NCI-H774 (cell line): ENCODE results near the gene USP43.

Source experiments
- DNase-seq: peaks from one replicate; lab custom pipeline; 2025; lab: John Stamatoyannopoulos, UW

Gene USP43

DNA sequence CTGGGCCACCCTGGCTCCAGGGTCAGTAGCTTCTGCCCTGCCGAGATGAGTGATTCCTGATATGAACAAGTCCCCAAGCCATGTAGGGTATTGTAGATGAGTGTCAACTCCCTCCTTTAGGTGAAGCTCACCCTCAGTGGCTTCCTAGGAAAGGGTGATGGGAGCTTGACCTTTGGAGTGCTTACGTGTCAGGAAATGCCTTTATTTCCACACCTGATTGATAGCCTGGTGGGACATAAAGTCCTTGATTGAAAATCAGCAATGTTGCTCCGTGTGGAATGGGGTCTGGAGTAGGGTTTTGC, 58.4 kb downstream of the USP43 start:
- DNase-seq = no peak

DNA sequence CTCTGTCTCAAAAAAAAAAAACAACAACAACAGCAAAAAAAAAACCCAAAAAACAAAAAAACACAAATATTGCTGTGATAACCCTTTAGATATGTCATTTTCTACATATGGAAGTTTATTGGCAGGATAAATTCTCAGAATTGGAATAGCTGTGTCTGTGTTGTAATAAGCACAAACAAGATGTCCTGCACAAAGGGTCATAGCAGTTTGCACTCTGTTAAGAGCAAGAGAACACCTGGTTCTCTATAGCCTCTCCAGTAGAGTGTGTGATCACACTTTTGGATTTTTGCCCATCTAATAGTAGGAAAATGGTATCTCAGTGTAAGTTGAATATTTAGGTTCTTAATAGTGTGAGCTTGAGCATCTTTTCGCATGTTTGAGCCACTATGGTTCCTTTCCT, 60.4 kb downstream of the USP43 start:
- no peak for DNase-seq

DNA sequence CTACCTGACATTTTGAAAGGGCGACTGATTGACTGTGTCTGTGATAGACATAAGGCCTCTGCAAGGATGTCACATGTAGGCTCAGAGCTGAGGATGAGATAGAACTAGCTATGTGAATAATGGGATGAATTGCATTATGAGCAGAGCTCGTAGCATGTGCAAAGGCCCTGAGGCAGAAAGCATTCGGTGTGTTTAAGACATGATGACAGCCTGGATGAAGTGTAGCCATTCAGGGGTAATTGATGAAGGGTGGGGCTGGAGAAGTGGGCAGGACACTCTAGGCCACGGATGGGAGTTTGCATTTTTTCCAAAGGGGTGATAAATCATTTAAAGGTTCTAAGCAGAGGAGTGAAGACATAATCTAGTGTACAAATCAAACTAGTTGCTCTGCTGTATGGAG, 62.6 kb downstream of the USP43 start:
- no peak for DNase-seq

DNA sequence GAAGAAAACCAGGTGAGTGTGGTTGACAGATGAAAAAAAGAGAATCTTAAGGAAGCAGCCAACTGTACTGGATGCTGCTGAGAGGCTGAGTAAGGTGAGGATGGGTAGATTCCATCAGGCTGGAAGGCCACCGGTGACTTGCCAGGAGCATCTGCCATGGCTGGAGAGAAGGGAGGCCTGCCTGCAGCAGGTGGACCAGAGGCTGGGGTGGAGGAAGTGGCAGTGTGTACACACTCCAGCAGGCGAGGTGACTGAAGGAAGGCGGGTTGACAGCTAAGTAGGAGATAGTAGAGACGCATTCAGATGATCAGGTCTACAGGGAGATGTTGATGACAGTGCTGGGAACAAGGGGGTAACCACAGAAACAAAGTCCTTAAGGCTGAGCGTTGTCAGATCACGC, 69.5 kb downstream of the USP43 start:
- no peak for DNase-seq

DNA sequence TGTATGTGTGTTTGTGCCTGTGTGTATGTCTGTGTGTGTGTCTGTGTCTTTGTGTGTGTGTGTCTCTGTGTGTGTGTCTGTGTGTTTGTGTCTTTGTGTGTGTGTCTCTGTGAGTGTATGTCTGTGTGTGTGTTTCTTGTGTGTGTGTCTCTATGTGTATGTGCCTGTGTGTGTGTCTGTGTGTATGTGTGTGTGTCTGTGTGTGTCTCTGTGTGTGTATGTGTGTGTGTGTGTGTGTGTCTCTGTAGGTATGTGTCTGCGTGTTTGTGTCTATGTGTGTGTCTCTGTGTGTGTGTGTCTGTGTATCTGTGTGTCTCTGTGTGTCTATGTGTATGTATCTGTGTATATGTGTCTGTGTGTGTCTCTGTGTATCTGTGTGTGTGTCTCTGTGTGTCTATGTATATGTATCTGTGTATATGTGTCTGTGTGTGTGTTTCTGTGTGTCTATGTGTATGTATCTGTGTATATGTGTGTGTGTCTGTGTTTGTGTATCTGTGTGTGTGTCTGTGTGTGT, 70.2 kb downstream of the USP43 start:
- no peak for DNase-seq

DNA sequence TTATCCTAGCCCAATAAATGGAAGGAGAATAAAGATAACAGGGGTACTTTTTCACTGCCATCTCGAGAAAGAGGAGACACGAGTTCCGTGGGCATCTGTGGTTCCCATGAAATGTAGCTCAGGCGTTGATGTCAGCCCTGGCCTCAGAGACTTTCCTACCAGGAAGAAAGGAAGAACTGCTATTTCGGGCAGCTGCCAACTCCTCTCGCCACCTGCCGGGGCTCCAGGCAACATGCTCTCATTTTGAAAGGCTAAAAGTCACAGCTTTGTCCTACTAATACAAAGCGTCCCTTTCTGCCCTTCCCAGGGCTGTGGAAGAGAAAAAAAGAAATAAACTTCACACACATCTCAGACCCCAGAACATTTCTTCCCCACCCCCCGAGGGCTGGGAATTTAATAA, 80.3 kb downstream of the USP43 start:
- no peak for DNase-seq

DNA sequence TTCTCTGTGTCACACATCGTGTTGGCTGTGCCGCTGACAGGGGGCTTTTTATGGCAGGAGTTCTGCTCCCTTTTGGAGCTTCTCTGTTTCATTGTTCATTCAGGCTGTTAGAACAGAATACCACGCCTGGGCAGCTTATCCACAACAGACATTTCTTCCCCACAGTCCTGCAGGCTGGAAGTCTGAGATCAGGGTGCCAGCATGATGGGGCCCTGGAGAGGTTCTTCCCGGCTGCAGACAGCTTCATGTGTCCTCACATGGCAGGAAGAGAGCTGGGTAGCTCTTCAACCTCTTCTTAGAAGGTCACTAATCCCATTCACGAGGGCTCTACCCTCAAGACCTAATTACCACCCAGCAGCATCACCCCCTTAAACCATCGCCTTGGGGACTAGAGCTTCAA, 81.0 kb downstream of the USP43 start:
- no peak for DNase-seq

DNA sequence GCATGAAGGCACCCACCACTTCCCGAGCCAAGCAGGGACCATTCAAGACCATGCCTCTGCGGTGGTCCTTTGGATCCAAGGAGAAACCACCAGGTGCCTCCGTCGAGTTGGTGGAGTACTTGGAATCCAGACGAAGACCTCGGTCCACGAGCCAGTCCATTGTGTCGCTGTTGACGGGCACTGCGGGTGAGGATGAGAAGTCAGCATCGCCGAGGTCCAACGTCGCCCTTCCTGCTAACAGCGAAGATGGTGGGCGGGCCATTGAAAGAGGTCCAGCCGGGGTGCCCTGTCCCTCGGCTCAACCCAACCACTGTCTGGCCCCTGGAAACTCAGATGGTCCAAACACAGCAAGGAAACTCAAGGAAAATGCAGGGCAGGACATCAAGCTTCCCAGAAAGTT, 82.7 kb downstream of the USP43 start:
- no peak for DNase-seq

DNA sequence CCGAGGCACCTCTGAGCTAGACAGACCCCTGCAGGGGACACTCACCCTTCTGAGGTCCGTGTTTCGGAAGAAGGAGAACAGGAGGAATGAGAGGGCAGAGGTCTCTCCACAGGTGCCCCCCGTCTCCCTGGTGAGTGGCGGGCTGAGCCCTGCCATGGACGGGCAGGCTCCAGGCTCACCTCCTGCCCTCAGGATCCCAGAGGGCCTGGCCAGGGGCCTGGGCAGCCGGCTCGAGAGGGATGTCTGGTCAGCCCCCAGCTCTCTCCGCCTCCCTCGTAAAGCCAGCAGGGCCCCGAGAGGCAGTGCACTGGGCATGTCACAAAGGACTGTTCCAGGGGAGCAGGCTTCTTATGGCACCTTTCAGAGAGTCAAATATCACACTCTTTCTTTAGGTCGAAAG, 83.2 kb downstream of the USP43 start:
- DNase-seq = no peak

DNA sequence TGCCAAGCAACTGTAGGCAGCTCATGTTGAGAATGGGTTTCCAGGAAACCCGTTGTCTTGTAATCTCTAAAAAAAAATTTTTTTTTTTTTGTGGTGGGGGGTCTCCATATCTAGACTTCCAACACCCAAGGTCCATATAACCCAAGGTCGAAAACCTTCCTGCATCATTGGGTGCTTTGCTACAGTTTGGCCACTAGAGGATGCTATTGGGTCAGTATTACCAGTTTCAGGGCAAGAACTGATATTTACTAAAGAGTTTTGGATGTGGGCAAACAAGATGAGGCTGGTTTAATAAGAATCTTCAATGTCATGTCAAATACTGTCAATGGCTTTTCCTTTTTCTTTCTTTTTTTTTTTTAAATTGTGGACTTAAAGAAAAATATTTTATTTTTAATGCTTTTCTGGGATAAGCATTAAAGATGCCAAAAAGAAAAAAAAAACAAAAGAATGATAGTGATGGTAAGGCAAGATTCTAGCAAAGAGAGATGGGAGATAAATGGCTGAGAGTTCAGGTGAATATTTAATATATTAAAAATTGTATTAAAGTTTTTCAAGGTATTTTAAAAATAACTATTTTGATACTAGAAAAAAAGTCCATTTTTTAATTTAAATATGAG, 83.8 kb downstream of the USP43 start:
- peak; percentile 16 for DNase-seq

DNA sequence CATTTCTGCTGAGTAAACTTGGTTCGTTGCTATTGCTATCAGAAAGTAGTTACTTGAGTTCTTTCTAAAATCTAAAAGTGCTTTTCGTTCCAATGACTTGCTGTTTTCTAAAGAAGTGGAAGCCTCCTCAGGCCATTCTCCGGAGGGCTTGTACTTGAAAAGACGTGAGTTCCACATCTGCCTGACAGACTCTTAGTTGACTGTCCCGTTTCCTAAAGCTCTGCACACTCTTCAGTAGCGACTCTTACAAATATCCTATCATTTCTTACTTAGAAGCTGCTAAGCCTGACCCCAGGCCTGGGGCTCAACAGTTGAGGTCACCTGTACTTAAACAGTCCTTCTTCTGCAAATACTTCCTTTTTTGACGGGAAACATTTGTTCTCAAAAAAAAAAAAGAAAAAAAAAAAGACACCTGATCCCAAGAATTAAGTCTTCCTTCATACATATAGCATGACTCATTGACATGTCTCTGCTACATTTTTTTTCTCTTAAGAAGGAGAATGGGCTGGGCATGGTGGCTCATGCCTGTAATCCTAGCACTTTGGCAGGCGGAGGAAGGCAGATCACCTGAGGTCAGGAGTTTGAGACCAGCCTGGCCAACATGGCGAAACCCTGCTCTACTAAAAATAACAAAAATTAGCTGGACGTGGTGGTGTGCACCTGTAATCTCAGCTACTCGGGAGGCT, 84.6 kb downstream of the USP43 start:
- no peak for DNase-seq

DNA sequence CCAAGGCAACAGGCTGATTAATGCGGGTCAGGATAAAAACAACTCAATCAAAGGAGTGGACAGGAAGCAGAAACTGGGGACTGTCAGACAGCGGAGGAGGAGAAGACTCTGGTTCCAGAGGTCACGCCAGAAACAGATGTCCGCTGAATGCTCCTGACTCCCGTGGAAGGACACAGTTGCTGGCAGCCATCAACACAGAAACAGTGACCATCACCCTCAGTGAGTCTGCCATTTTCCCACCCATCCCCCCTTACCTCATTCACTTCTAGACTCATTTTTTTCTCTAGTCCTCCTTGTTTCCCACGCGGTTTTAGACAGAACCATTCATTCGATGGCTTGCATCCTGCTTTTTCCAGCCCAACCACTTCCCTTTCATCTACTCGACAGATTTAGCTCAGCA, 105.2 kb downstream of the USP43 start:
- no peak for DNase-seq

DNA sequence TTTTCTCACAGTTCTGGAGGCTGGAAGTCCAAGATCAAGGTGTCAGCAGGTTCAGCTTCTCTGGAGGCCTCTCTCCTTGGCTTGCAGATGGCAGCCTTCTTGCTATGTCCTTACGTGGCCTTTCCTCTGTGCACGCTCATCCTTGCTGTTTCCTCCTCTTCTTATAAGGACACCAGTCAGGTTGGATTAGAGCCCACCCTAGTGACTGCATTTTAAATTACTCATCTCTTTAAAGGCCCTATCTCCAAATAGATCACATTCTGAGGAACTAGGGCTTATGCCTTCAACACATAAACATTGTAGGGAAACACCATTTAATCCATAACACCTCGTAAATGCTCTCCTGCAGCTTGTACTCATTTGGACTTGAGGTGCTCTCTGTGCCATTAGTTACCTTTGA, 109.8 kb downstream of the USP43 start:
- no peak for DNase-seq

DNA sequence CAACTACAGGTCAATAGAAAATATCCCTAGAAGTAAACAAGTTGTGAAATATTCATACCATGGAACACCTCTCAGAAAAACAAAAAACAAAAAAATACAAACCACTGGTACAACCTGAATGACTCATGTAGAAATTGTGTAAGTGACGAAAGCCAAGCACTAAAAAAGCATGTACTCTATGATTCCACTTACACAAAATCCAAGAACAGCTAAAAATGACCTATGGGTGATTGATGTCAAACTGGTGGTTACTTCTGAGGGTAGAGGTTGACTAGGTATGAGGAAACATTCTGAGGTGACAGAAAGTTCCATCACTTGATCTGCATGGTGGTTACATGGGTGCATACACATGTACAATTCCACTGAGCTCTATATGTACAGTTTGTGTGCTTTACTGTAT, 114.9 kb downstream of the USP43 start:
- no peak for DNase-seq

DNA sequence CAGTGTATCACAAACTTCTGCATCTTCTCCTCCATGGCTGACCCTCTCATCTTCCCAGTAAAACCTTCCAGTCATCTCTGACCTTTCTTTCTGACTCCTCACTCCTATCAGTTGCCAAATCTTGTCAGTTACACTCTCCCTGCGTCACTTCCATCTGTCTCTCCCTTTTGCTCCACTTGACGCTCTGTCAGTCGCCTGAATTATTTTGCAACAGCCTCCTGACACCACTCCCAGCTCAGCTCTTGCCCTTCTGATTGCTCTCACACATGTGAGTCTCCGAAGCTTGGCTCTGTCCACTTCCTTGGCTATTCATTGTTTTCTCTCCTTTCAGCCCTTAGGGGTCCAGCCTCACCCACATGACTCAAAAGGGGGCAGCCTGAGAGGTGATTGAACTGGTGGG, 118.3 kb downstream of the USP43 start:
- no peak for DNase-seq

DNA sequence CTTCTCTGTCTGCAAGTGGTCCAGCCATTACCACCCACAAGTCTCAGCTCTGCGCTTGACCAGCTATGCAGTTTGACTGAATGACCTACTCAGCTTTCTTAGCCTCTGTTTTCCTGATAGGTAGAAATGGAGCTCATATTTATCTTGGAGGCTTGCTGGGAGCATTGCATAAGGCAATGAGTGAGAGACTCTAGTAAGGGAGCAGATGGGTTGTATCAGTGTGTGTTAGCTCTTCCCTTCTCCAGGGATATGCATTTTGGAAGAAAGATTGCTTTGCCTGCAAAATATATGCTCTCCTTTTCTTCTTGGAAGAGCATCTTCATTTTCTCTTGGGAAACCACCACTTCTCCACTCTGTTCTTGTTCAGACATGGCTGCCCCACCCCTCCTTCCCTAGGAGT, 120.0 kb downstream of the USP43 start:
- no peak for DNase-seq

DNA sequence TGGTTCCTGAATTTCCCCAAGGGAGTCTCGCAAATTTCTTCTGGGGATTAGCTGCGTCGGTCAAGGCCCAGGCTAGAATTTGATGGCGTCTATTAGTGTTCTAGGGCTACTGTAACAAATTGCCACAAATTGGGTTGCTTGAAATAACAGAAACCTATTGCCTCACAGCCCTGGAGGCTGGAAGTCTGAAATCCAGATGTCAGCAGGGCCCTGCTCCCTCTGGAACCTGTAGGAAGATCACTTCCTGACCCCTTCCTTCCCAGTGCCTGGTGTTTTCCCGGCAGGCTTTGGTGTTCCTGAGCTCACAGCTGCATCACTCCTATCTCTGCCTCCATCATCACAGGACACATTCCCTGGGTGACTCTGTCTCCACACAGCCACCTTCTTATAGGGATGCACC, 121.7 kb downstream of the USP43 start:
- no peak for DNase-seq

DNA sequence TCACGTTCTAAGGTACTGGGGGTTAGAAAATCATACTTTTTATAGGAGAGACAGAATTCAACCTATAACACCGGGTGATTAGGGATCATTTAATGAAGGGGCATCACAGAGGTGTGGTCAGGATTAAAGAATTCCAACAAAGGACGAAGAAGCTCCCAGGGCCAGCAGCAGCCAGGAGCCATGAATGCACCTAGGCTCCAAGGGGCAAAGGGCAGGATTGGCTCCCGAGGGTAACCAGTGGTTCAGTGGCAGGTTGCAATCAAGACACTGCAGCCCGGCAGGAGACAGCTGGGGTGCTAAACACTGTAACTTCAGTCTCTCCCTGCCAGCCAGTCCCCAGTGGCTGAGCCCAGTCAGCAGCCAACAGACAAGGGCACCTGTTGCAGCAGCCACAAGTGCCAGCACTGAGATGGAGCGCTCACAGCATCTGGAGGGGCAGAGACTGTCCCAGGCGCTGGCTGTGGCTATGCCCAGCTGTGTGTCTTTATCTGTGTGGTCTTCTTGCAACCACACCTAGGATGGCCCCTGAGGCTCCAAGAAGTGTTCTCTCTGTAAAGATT, 122.2 kb downstream of the USP43 start:
- DNase-seq = no peak

DNA sequence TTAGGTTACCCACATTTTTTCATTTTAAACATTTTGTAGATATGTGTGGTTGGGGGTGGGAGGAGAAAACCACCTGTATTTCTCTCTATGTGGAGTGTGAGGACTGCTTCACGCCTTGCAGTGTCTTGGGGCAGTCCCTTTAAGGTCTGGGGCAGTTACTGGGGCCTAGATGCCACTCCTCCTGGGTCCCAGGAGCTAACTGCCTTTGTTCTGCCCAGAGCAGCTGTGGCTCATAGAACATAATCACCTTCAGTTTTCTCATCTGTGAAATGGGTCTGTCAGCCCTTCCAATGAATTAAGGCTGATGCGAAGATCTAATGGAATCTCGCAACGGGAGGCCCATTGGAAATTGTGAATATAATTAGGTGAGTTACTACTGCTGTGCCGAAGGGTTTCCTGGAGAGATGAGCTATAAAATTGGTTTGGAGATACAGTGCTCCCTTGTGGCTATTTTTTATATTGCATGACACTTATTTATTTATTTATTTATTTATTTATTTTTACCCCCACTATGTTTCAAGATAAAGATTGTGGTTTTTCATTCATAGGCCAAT, 123.1 kb downstream of the USP43 start:
- no peak for DNase-seq

DNA sequence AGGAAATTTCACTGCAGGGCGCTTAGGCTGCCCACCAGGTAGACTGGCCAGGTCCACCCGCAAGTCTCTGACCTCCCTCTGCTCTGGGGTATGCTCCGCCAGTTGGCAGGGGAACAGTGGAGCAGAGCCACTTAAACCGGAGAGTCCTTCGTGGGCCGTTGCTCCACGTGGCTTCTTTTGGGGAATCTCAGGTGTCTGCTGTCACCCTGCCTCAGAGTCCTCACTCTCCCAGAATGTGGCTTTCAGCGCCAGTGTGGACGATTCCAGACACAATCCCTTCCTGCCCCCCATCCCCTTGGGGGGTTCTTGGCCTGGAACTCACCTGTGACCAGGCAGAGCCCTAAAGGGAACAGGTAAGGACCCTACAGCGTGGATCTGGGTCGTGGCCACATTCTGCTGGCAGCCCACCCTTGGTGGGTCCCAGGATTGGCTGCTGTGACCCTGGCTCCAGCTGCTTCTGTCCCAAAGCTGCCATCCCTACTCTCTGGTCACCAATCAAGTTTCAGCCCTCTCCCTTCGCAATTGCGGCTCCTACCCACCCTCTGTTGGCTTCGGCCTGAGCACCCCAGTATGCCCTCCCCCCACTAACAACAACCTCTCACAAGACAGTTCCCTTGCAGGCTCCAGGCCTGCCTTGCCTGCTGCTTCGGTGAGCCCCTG, 123.8 kb downstream of the USP43 start:
- DNase-seq = no peak

DNA sequence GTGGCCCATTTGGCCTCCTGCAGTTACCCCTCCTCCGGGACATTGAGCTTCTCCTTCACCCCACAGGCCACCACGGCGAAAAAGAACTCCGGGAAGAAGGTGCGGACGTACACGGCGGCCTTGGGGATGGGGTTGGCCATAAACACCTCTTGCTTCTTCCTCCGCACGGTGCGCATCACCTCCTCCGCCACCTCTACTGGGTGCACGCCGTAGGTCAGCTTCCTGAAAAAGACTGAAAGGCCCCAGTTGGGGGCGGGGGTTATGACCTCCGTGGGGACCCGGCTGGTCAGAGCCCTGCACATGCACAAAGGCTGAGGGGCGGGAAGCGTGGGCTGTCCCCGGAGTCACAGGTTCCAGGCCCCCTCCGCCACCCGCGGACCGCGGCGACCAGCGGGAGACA, 126.1 kb downstream of the USP43 start:
- DNase-seq = no peak

DNA sequence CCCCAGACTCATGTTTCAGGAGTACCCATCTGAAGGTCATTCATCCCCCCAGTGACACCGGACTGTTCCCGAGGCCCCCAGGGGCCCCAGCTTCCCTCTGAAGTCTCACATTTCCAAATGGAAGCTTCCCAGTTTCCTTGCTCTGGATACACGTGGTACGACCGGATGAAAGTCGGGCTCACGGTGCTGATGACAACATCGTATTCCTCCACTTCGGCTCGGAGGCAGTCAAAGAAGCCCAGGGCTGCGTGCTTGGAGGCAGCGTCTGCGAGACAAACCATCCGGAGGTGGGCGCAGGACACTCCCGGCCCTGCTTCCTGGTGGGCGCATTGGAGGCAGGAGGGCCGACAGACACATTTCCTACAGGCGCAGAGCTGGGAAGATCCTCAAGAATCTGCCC, 127.3 kb downstream of the USP43 start:
- DNase-seq = no peak

DNA sequence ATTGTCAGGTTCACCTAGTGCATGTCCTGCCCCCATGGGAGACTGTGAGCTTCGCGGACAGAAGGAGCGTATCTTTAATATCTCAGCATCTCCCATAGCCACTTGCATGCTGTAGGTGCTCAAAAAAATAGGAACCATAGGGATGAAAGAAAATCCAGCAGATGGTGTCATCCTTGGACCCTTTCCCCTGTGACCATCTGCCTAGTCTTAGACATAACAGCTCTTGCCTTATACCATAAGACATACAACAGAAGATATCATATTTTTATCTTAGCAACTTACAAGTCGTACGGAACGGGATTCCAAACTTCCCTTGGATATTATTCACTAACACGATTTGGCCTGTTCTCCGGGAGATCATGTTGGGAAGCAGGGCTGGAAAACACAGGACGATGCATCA, 131.6 kb downstream of the USP43 start:
- DNase-seq = no peak
